Liver (tissue), 9 donors: Measurements from ENCODE around the gene PCAT7. TPM values are rescaled to one million over a fixed set of nuclear protein-coding genes. Genes with fewer than 3 reads are reported as not detected.

Source experiments
- DNase-seq: peaks from one replicate; pipeline ENCODE4 v3.0.0-alpha.2; 2017; ENCODE audit warnings: low spot score
- H3K27ac ChIP-seq, 2 donors: one replicate each; pipeline ENCODE4 v1.7.0; 2013; ENCODE audit warnings: inconsistent platforms in 2 of 2, low read length in 2 of 2, control low read depth in 1 of 2, low read depth in 1 of 2, mild to moderate bottlenecking in 1 of 2
- H3K27me3 ChIP-seq, 4 donors: one replicate each; pipeline versions ENCODE4 v1.6.1 to v1.7.0; 2013; ENCODE audit warnings: low read length in 3 of 4, inconsistent platforms in 1 of 4, mild to moderate bottlenecking in 1 of 4, moderate library complexity in 1 of 4; ENCODE audit not compliant: control insufficient read depth in 4 of 4, insufficient read depth in 4 of 4
- H3K36me3 ChIP-seq, 4 donors: one replicate each; pipeline versions ENCODE4 v1.6.1 to v1.7.0; 2013; ENCODE audit warnings: low read length in 3 of 4, mild to moderate bottlenecking in 3 of 4, low read depth in 1 of 4, moderate library complexity in 1 of 4; ENCODE audit not compliant: control insufficient read depth in 4 of 4, insufficient read depth in 3 of 4
- H3K4me1 ChIP-seq, 4 donors: one replicate each; pipeline versions ENCODE4 v1.6.1 to v1.7.0; 2013; ENCODE audit warnings: low read length in 3 of 4, mild to moderate bottlenecking in 3 of 4, moderate library complexity in 1 of 4; ENCODE audit not compliant: control insufficient read depth in 4 of 4, insufficient read depth in 4 of 4
- H3K4me3 ChIP-seq, 3 donors: one replicate each; pipeline versions ENCODE4 v1.6.1 to v1.7.0; 2013; ENCODE audit warnings: low read length in 3 of 3, control low read depth in 1 of 3, low read depth in 1 of 3, mild to moderate bottlenecking in 1 of 3
- H3K9ac ChIP-seq, 2 donors: one replicate each; pipeline ENCODE4 v1.7.0; 2013; ENCODE audit warnings: low read length in 2 of 2, mild to moderate bottlenecking in 2 of 2, moderate library complexity in 2 of 2, control low read depth in 1 of 2, low read depth in 1 of 2
- H3K9me3 ChIP-seq, 4 donors: one replicate each; pipeline versions ENCODE4 v1.6.1 to v1.7.0; 2013; ENCODE audit warnings: low read length in 3 of 4; ENCODE audit not compliant: control insufficient read depth in 4 of 4
- ATF3 ChIP-seq: IDR thresholded peaks from 2 replicates; pipeline ENCODE4 v1.6.1; 2016; ENCODE audit warnings: antibody characterized with exemption
- CTCF ChIP-seq: fragments of 150-350 bp; IDR thresholded peaks from 2 replicates; pipeline ENCODE4 v1.5.1; 2017; ENCODE audit warnings: improper control_type of control experiment, low read depth, low read length; ENCODE audit not compliant: missing input control
- EGR1 ChIP-seq, 2 donors: IDR thresholded peaks; 2 replicates each; pipeline ENCODE4 v1.6.1; 2016 to 2018; ENCODE audit warnings: antibody characterized with exemption in 2 of 2, low read depth in 2 of 2
- FOXA1 ChIP-seq: IDR thresholded peaks from 2 replicates; pipeline ENCODE4 v1.6.1; 2016; ENCODE audit warnings: antibody characterized with exemption
- HNF4A ChIP-seq, 2 donors: conservative IDR thresholded peaks; 2 replicates each; pipeline ENCODE4 v1.6.1; 2016; ENCODE audit warnings: antibody characterized with exemption in 2 of 2, mild to moderate bottlenecking in 2 of 2
- HNF4G ChIP-seq: IDR thresholded peaks from 2 replicates; pipeline ENCODE4 v1.6.1; 2016; ENCODE audit warnings: antibody characterized with exemption
- MAX ChIP-seq: IDR thresholded peaks from 2 replicates; pipeline ENCODE4 v1.6.1; 2016; ENCODE audit warnings: antibody characterized with exemption
- NR2F2 ChIP-seq: IDR thresholded peaks from 2 replicates; pipeline ENCODE4 v1.6.1; 2016; ENCODE audit warnings: antibody characterized with exemption
- REST ChIP-seq: IDR thresholded peaks from 2 replicates; pipeline ENCODE4 v1.6.1; 2016; ENCODE audit warnings: antibody characterized with exemption, mild to moderate bottlenecking
- RXRA ChIP-seq, 2 donors: IDR thresholded peaks; 2 replicates each; pipeline ENCODE4 v1.6.1; 2017 to 2018; ENCODE audit warnings: antibody characterized with exemption in 2 of 2, mild to moderate bottlenecking in 1 of 2
- SP1 ChIP-seq: IDR thresholded peaks from 2 replicates; pipeline ENCODE4 v1.6.1; 2018; ENCODE audit warnings: antibody characterized with exemption, mild to moderate bottlenecking
- TAF1 ChIP-seq: conservative IDR thresholded peaks from 2 replicates; pipeline ENCODE4 v1.6.1; 2016; ENCODE audit warnings: antibody characterized with exemption, mild to moderate bottlenecking
- YY1 ChIP-seq: IDR thresholded peaks from 2 replicates; pipeline ENCODE4 v1.6.1; 2016; ENCODE audit warnings: antibody characterized with exemption, mild to moderate bottlenecking
- ZBTB33 ChIP-seq: IDR thresholded peaks from 2 replicates; pipeline ENCODE4 v1.6.1; 2016; ENCODE audit warnings: antibody characterized with exemption
- WGBS: extraction: QIAGEN DNeasy Blood & Tissue Kit; methylation state at CpG from one replicate; pipeline ENCODE4 v1.1.7; 2013; 5-methylcytosine and 5-hydroxymethylcytosine counted together
- polyA plus RNA-seq, 2 donors: library from polyadenylated mRNA; stranded (reverse) in 1 of 2; unstranded in 1 of 2; fragments of 200-250 nt in 1 of 2; fragments of >200 nt in 1 of 2; fragmentation: Nextera tagmentation in 1 of 2; extraction: Ambion mirVana in 1 of 2; gene quantifications; one replicate each; pipeline versions ENCODE4 v1.2.1 to v1.2.3, GENCODE V29; 2013 to 2015
- total RNA-seq, 2 donors: library from RNA; depleted of rRNA; stranded (reverse); fragments of >200 nt; gene quantifications; one replicate each; pipeline ENCODE4 v1.2.3, GENCODE V29; 2014
- donor health status: healthy.
- donor health status: healthy.
- donor health status: healthy.
- donor health status: healthy.
- donor health status: healthy.

Gene PCAT7
- total and polyA plus RNA-seq, 4 donors = 0.19 to 0.95 (median 0.69) TPM

- TF ChIP-seq HNF4G (no peak), YY1 (no peak), ATF3 (no peak), EGR1 (IDR thresholded peaks at IDR 0.05; ENCODE audit: low read depth in 2 of 2) (no peak), REST (no peak), SP1 (no peak), NR2F2 (no peak), CTCF (no peak), FOXA1 (no peak), MAX (no peak), TAF1 (no peak), RXRA (IDR thresholded peaks at IDR 0.05) (no peak), ZBTB33 (no peak)
- Histone ChIP-seq H3K9ac (no peak overlapping the region), H3K27me3 (no peaks in the 10 kb centered on the region), H3K4me1 (peaks cover 0 to 17% (median 13%) of the 10 kb centered on the region in 4 donors), H3K36me3 (no peaks in the 10 kb centered on the region), H3K4me3 (no peak overlapping the region), H3K27ac (no peak overlapping the region), H3K9me3 (no peaks in the 10 kb centered on the region)
- WGBS = 88% methylated on average over 2 of the region's 2 CpGs
- DNase-seq = no peak
Observed at GRCh38 chr9:94576131-94576530, 21.2 kb downstream of the PCAT7 start.

GRCh38 chr9:94577036-94577435, 22.2 kb downstream of the PCAT7 start:
- WGBS = 0% methylated on average over 1 of the region's 1 CpG
- H3K9me3 ChIP-seq = no peaks in the 10 kb centered on the region
- no peak for TF ChIP-seq TAF1
- no peak for TF ChIP-seq HNF4A (conservative IDR thresholded peaks at IDR 0.05)
- TF ChIP-seq CTCF = no peak
- no peak for TF ChIP-seq NR2F2

More at GRCh38 chr9:94577036-94577435, 22.2 kb downstream of the PCAT7 start:
- H3K4me3 ChIP-seq = no peak overlapping the region
- H3K27ac ChIP-seq = peak overlapping the region; percentile 39 to 57
- DNase-seq = no peak
- H3K9ac ChIP-seq = no peak overlapping the region
- peaks cover 0 to 17% (median 13%) of the 10 kb centered on the region in 4 donors for H3K4me1 ChIP-seq
- no peaks in the 10 kb centered on the region for H3K27me3 ChIP-seq
- H3K36me3 ChIP-seq = no peaks in the 10 kb centered on the region
